ENCODE results near the gene NAT14. TPM values are rescaled to one million over a fixed set of nuclear protein-coding genes. Genes with fewer than 3 reads are reported as not detected.

NAT14 gene
- total RNA-seq, 1 donor, result 8.3 TPM

GRCh38 chr19:55478364-55478763 lies 6.6 kb upstream of the NAT14 start:
- H3K4me3 ChIP-seq (ENCODE audit: low read depth, low read length), result no peak overlapping the region
- no peak for DNase-seq (ENCODE audit: low read depth)
- no peak for TF ChIP-seq CTCF (IDR thresholded peaks at IDR 0.05; ENCODE audit: insufficient read depth, low read length)

GRCh38 chr19:55479045-55479444 lies 5.9 kb upstream of the NAT14 start:
- no peak overlapping the region for H3K4me3 ChIP-seq (ENCODE audit: low read depth, low read length)
- no peak for DNase-seq (ENCODE audit: low read depth)
- no peak for TF ChIP-seq CTCF (IDR thresholded peaks at IDR 0.05; ENCODE audit: insufficient read depth, low read length)

- no peak overlapping the region for H3K4me3 ChIP-seq (ENCODE audit: low read depth, low read length)
- TF ChIP-seq CTCF (IDR thresholded peaks at IDR 0.05; ENCODE audit: insufficient read depth, low read length), result no peak
- no peak for DNase-seq (ENCODE audit: low read depth)
Measured at GRCh38 chr19:55479451-55480230, 5.3 kb upstream of the NAT14 start.

GRCh38 chr19:55481148-55481793 lies 3.7 kb upstream of the NAT14 start:
- no peak for TF ChIP-seq CTCF (IDR thresholded peaks at IDR 0.05; ENCODE audit: insufficient read depth, low read length)
- H3K4me3 ChIP-seq (ENCODE audit: low read depth, low read length), result no peak overlapping the region
- DNase-seq (ENCODE audit: low read depth), result no peak

GRCh38 chr19:55481794-55482155 lies 3.2 kb upstream of the NAT14 start:
- DNase-seq (ENCODE audit: low read depth), result no peak
- no peak overlapping the region for H3K4me3 ChIP-seq (ENCODE audit: low read depth, low read length)
- no peak for TF ChIP-seq CTCF (IDR thresholded peaks at IDR 0.05; ENCODE audit: insufficient read depth, low read length)

GRCh38 chr19:55482156-55482961 lies 2.6 kb upstream of the NAT14 start:
- DNase-seq (ENCODE audit: low read depth), result no peak
- no peak for TF ChIP-seq CTCF (IDR thresholded peaks at IDR 0.05; ENCODE audit: insufficient read depth, low read length)
- no peak overlapping the region for H3K4me3 ChIP-seq (ENCODE audit: low read depth, low read length)

Measured in fibroblast of the aortic adventitia (primary cell).